Stimulated activated naive CD8-positive, alpha-beta T cell treated with anti-CD3 and anti-CD28 coated beads, Interleukin-15, Interleukin-2, amounts not matched to agents 100 ng/mL and 50 ng/mL, for 24 hours (primary cell): ENCODE results near the gene SH3BP4.

Experiments
- H3K27ac Mint-ChIP-seq: one replicate; pipeline ENCODE4 v1.8.0; 2021; ENCODE audit warnings: mild to moderate bottlenecking, mixed read lengths
- H3K27me3 Mint-ChIP-seq: one replicate; pipeline ENCODE4 v1.8.0; 2021; ENCODE audit warnings: mixed read lengths
- H3K36me3 Mint-ChIP-seq: one replicate; pipeline ENCODE4 v1.8.0; 2021; ENCODE audit warnings: low read depth, mixed read lengths
- H3K4me1 Mint-ChIP-seq: one replicate; pipeline ENCODE4 v1.8.0; 2021; ENCODE audit warnings: low read depth, mixed read lengths
- H3K4me3 Mint-ChIP-seq: one replicate; pipeline ENCODE4 v1.8.0; 2021; ENCODE audit warnings: mild to moderate bottlenecking, mixed read lengths
- H3K9me3 Mint-ChIP-seq: one replicate; pipeline ENCODE4 v1.8.0; 2021; ENCODE audit warnings: mixed read lengths

Gene SH3BP4

DNA sequence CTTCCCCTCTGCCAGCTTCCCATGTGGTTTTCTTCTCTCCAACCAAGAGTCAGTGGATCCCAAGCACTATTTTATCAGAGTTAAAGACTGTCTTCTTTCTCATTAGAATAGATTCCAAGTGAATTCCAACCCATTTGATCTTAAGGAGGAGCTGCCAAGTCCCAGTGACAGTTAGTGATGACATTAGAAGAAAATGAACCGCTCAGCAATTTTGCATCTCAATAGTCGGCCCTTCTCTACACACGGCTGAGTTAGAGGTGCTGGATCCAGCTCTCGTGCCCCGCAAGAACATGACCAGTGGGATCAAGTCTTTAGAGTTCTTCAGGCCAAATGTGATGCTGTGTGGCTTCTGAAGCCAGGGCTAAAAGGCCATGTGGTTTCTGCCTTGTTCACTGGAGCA, 132.6 kb downstream of the SH3BP4 start:
- H3K27ac Mint-ChIP-seq: no peak overlapping the region
- no peaks in the 10 kb centered on the region for H3K36me3 Mint-ChIP-seq
- H3K4me1 Mint-ChIP-seq: no peaks in the 10 kb centered on the region
- H3K4me3 Mint-ChIP-seq: no peak overlapping the region
- peaks cover 10% of the 10 kb centered on the region for H3K27me3 Mint-ChIP-seq
- H3K9me3 Mint-ChIP-seq: peaks cover 7% of the 10 kb centered on the region

DNA sequence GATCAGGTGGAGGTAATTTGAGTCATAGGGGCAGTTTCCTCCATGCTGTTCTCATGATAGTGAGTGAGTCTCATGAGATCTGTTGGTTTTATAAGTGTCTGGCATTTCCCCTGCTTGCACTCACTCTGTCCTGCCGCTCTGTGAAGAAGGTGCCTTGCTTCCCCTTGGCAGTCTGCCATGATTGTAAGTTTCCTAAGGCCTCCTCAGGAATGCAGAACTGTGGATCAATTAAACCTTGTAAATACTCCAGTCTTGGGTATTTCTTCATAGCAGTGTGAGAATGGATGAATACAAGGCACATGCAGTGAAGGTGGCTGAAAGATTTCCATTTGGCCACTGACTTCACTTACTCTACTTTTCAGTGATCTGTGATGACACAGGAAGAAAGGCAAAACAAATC, 133.7 kb downstream of the SH3BP4 start:
- H3K9me3 Mint-ChIP-seq: peaks cover 7% of the 10 kb centered on the region
- peaks cover 10% of the 10 kb centered on the region for H3K27me3 Mint-ChIP-seq
- H3K4me3 Mint-ChIP-seq: no peak overlapping the region
- H3K27ac Mint-ChIP-seq: no peak overlapping the region
- no peaks in the 10 kb centered on the region for H3K36me3 Mint-ChIP-seq
- H3K4me1 Mint-ChIP-seq: no peaks in the 10 kb centered on the region

DNA sequence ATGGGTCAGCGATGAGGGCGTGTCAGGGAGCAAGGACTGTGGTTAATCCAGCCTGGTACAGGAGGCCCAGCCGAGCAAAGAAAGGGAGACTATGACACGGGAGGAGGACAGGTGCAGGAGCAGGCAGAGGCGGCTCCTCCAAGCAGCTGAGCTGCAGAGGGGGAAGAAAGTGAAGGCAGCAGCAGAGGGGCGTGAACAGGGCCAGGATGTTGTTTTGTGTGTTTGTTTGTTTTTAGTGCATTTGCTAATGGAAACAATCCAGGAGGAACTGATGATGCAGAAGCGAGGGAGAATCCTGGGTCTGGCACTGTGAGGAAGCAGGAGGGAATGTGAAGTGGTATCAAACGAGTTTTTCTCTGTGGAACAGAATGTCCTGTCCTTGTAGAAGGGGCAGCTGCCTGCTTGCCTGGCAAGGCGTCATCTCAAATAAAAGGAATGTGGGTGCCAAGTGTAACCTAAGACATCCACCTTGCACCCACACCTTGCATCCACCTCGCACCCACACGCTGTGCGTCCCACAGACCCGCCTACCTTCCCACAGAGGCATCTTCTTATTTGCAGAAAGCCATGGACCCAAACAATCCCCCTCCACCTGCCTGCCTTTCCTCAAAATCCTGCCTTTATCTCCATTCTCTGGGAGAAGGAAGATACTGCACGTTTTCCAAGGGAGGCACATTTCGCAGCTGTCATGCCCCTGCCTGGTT, 134.8 kb downstream of the SH3BP4 start:
- no peak overlapping the region for H3K4me3 Mint-ChIP-seq
- H3K36me3 Mint-ChIP-seq: no peaks in the 10 kb centered on the region
- no peaks in the 10 kb centered on the region for H3K4me1 Mint-ChIP-seq
- H3K9me3 Mint-ChIP-seq: peaks cover 7% of the 10 kb centered on the region
- peaks cover 15% of the 10 kb centered on the region for H3K27me3 Mint-ChIP-seq
- no peak overlapping the region for H3K27ac Mint-ChIP-seq

DNA sequence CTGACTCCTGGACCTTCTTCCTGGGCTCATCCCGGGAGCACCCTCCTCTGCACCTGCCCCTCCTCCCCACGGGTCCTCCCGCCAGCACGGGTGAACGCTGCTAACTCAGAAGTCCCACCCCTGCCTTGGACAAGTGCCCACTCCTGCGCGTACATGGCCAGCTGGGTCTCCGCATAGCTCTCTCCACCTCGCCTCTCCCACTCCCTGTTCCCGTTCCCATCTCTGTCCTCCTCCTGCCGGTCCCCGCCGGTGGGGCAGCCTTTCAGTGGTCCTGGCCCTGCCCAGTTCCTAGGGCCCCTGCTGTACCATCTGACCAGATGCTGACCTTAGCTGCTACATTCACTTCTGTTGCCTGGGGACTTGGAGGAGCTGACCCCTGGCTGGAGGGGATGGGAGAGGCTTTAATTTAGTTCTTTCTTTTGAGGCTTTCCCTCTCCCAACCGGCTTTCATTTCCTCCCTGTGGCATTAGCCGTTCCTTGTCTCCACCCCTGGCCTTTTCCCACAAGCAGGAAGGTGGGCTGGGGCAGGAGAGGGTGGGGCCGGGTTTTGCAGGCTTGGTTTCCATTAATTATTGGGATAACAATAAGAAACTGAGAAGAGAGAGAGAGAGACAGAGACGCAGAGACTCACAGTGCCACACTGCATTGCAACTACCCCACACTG, 136.1 kb downstream of the SH3BP4 start:
- Mint-ChIP-seq H3K4me1 (no peaks in the 10 kb centered on the region), H3K4me3 (no peak overlapping the region), H3K36me3 (no peaks in the 10 kb centered on the region), H3K9me3 (peaks cover 7% of the 10 kb centered on the region), H3K27ac (no peak overlapping the region), H3K27me3 (peaks cover 15% of the 10 kb centered on the region)

DNA sequence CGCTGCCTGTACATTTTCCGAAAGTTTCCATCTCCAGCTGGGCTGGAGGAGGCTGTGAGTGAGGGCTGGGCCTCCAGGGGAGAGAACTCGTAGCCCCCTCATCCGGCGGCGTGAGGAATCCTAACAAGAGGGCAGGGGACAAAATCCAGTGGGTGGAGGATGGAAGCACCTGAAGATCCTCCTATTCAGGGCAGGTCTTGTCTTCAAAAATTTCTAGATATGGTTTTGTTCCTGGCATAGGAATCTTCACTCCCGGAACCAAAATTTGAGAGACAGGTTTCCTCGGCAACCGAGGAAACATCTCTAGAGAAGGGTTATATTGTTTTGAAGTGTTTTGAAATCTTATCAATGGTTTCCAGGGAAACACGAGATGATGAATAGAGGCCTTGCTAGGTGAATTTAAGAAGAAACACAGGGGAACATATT, 136.7 kb downstream of the SH3BP4 start:
- Mint-ChIP-seq H3K36me3 (no peaks in the 10 kb centered on the region), H3K4me3 (no peak overlapping the region), H3K9me3 (peaks cover 7% of the 10 kb centered on the region), H3K27me3 (peaks cover 15% of the 10 kb centered on the region), H3K4me1 (no peaks in the 10 kb centered on the region), H3K27ac (no peak overlapping the region)

DNA sequence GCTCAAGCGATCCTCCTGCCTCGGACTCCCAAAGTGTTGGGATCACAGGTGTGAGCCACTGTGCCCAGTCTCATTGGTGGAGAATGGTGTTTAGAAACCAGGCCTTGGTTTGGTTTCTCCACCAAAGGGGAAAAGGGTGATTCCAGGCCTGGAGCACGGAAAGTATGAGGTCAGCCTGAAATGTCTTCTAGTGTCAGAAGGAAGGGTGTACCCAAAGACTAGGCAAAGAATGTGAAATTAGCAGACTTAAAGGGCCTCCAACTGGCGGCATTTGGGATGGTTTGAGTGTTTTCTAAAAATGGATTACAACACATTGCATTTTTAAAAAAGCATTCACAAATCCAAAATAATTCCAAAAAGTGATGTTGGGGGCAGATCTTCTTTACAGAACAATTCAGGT, 139.6 kb downstream of the SH3BP4 start:
- Mint-ChIP-seq H3K36me3 (no peaks in the 10 kb centered on the region), H3K9me3 (no peaks in the 10 kb centered on the region), H3K27ac (no peak overlapping the region), H3K4me1 (no peaks in the 10 kb centered on the region), H3K27me3 (peaks cover 14% of the 10 kb centered on the region), H3K4me3 (no peak overlapping the region)

DNA sequence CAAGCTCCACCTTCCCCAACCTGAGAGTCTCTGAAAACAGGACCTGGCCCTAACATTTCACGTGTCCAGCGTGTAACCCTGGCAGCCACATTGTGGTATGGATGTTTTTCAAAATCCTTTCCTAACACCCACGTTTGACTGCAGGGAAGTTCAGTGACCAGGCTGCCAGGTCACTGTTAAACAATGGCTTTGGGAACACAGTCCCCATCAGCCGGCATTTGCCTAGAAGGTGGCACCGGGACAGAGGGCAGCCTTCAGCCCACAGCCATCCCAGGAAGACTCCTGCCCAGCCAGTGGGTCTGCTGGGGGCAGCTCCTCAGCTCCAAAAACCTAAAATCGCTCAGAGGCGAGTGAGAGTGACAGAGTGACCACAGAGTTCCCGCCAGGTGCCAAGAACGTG, 140.2 kb downstream of the SH3BP4 start:
- H3K4me3 Mint-ChIP-seq: no peak overlapping the region
- H3K27ac Mint-ChIP-seq: no peak overlapping the region
- no peaks in the 10 kb centered on the region for H3K9me3 Mint-ChIP-seq
- no peaks in the 10 kb centered on the region for H3K4me1 Mint-ChIP-seq
- H3K27me3 Mint-ChIP-seq: peaks cover 16% of the 10 kb centered on the region
- no peaks in the 10 kb centered on the region for H3K36me3 Mint-ChIP-seq

DNA sequence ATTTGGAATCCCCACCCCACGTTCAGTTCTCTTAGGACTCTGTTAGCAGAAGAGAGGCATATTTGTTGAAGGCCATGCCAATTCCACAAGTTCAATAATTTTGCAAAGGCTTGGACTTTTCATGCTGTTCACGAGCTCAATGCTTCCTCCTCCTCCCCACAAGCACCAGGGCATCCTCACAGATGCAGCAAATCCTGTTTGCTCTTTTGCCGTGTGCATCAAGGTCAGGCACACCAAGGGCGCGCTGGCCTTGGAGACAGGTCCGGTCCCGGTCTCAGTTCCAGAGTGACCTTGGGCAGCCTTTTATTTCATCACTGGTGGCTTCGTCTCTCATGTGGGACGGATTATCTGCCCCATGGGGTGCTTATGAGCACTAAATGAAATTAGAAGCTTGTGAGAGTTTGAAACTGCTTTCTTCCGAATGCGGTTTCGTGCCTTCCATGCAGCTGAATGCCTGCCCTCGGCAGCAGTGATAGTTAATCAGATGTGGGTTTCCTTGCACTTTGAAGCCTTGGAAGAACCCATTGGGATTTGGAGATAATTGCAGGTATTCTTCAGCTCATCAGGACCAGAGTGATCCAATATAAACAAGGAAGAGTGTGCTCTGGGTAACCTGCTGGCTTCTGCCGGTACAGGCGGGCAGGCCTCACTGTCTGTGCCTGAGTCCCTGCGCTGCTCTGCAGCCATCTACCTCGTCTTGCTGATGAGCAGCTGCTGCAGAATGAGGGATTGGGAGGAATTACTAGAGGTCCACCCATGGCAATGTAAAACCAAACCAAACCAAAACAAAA, 140.8 kb downstream of the SH3BP4 start:
- no peaks in the 10 kb centered on the region for H3K4me1 Mint-ChIP-seq
- H3K4me3 Mint-ChIP-seq: no peak overlapping the region
- peaks cover 18% of the 10 kb centered on the region for H3K27me3 Mint-ChIP-seq
- no peaks in the 10 kb centered on the region for H3K9me3 Mint-ChIP-seq
- H3K27ac Mint-ChIP-seq: no peak overlapping the region
- H3K36me3 Mint-ChIP-seq: no peaks in the 10 kb centered on the region

DNA sequence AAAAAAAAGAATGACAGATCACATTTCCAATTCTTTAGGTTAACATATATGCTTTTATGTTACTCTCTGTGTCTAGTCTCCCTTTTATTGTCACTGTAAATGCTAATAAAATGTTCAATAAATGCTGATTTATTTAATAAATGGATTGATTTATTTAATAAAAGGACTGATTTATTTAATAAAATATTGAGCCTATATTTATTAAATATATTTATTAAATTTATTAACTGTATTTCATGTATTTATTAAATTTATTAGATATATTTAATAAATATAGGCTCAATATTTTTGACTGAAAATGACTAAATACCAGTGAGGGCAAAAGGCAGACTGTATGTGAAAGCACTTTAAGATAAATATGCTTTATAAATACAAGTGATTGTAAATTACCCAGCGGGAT, 142.6 kb downstream of the SH3BP4 start:
- Mint-ChIP-seq H3K9me3 (no peaks in the 10 kb centered on the region), H3K27ac (no peak overlapping the region), H3K27me3 (peaks cover 22% of the 10 kb centered on the region), H3K36me3 (no peaks in the 10 kb centered on the region), H3K4me1 (no peaks in the 10 kb centered on the region), H3K4me3 (no peak overlapping the region)

DNA sequence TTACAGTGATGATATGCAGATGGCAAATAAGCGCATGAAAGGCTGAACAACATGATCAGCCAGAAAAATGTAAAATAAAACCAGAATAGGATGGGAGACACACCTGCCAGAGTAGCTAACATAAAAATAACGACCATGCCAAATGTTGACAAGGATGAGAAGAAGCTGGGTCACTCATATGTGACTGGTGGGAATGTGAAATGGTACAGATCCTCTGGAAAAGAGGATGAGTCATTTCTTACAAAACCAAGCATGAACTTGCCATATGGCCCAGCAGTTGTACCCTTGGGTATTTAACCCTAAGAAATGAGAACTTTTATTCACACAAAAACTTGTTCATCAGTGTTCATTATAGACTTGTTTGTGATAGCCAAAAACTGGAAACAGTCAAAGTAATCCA, 143.8 kb downstream of the SH3BP4 start:
- no peaks in the 10 kb centered on the region for H3K9me3 Mint-ChIP-seq
- H3K27me3 Mint-ChIP-seq: peaks cover 22% of the 10 kb centered on the region
- H3K27ac Mint-ChIP-seq: no peak overlapping the region
- no peaks in the 10 kb centered on the region for H3K36me3 Mint-ChIP-seq
- no peaks in the 10 kb centered on the region for H3K4me1 Mint-ChIP-seq
- no peak overlapping the region for H3K4me3 Mint-ChIP-seq

DNA sequence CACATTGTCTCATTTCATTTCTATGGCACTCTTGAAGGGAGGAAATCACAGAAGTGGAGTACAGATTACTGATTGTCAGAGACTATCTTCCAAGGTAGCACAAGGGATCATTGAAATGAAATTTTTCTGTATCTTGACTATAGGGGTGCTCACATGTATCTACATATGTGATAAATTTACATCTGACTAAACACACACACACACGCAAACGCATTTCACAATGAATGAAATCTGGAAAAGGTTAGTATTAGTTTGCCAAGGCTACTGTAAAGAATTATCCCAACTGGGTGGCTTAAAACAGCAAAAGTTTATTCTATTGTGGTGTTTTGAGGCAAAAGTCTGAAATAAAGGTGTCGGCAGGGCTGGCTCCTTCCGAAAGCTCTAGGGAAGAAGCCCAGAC, 144.6 kb downstream of the SH3BP4 start:
- Mint-ChIP-seq H3K27me3 (peaks cover 17% of the 10 kb centered on the region), H3K27ac (no peak overlapping the region)

DNA sequence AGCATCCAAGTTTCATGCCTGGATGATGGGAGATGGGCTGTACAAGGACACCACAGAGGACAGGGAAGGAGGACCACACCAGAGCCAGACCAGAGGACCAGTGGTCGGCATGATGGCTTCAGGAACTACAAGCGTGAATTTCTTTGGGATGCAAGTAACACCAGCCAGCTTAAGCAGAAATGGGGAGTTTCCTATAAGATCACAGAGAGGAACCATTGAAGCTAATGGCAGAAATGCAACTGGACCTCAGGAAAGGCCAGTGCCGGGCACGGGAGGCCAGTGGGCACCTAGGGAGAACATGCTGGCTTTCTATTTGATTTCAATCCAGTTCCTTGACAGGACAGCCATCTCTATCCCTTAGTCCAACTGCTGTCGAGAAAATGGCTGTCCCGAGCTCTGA, 145.4 kb downstream of the SH3BP4 start:
- H3K36me3 Mint-ChIP-seq: no peaks in the 10 kb centered on the region
- H3K27me3 Mint-ChIP-seq: peaks cover 17% of the 10 kb centered on the region
- no peak overlapping the region for H3K4me3 Mint-ChIP-seq
- H3K9me3 Mint-ChIP-seq: no peaks in the 10 kb centered on the region
- H3K27ac Mint-ChIP-seq: no peak overlapping the region
- H3K4me1 Mint-ChIP-seq: no peaks in the 10 kb centered on the region

More for the DNA sequence above, 144.6 kb downstream of the SH3BP4 start:
- Mint-ChIP-seq H3K36me3 (no peaks in the 10 kb centered on the region), H3K4me3 (no peak overlapping the region), H3K9me3 (no peaks in the 10 kb centered on the region), H3K4me1 (no peaks in the 10 kb centered on the region)

DNA sequence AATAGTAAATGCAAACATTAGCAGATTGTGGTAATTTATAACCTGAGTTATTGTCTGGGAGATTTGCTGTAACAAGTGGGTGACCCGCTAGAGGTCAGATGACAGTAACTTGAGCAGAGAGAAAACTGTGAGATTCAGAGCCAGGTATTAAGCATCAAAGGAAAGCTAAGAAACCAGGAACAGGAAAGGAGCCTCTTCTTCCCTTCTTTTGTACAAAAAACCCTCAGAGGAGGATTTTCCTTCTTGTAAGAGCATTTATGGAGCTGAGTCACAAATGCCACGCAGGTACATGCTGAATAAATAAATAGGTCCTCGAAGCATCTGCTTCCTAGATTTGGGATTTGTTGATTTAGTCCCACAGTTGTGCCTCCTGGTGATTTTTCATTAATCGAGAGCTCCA, 146.5 kb downstream of the SH3BP4 start:
- Mint-ChIP-seq H3K27me3 (peaks cover 20% of the 10 kb centered on the region), H3K4me3 (no peak overlapping the region), H3K4me1 (no peaks in the 10 kb centered on the region), H3K27ac (no peak overlapping the region), H3K9me3 (no peaks in the 10 kb centered on the region), H3K36me3 (no peaks in the 10 kb centered on the region)

DNA sequence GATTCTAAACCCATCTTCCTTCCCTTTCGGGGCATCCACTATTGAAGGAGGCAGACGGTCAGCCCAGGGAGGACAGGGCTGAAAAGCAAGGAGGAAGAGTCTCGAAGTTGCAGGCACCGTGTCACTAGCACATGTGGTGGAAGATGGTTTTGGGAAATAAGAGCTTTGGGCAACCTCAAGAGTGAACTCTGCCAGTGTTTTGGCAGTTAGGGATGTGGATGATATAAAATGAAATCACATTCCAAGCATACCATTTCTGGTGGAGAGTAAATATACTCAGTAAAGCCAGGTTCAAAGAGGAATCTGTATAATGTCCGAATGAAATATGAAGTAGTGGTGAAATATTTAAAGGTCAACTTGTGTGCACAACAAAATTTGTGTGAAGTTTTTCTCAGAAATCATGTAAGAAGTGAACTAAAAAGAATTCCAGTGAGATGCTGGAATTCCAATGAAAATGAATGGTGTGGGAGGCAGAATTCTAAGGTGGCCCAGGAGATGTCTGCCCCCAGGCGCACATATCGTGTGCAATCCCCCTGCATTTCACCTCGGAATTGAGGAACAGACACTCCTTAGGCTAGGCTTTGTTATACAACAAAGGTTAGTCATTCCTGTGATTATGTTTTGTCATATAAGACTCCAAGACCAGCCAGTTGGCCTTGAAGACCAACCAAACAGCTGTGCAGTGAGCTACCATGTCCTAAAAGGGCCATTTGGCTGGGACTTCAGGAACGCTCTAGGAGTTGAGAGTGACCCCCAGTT, 147.1 kb downstream of the SH3BP4 start:
- H3K4me1 Mint-ChIP-seq: no peaks in the 10 kb centered on the region
- H3K4me3 Mint-ChIP-seq: no peak overlapping the region
- no peaks in the 10 kb centered on the region for H3K36me3 Mint-ChIP-seq
- no peaks in the 10 kb centered on the region for H3K9me3 Mint-ChIP-seq
- peaks cover 21% of the 10 kb centered on the region for H3K27me3 Mint-ChIP-seq
- H3K27ac Mint-ChIP-seq: no peak overlapping the region

DNA sequence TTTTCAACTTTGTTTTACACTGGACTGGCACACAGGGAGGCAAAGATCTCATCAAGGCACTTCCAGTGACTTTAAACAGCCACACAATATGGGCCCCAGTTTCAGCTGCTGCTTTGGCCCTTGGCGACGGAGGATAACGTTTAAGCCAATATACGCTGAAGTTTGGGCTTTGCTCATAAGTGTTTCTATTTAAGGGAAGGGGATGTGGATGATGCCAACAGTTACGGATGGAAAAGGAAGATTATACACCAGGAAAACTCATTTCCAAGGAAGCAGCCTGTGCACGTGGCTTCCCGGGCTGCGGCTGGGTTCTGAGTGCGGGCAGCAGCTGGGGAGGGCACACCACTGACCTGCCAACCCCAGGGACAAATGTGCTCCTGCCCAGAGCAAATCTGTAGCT, 151.1 kb downstream of the SH3BP4 start:
- Mint-ChIP-seq H3K9me3 (no peaks in the 10 kb centered on the region), H3K4me1 (no peaks in the 10 kb centered on the region), H3K27me3 (peaks cover 12% of the 10 kb centered on the region), H3K36me3 (no peaks in the 10 kb centered on the region), H3K27ac (no peak overlapping the region), H3K4me3 (no peak overlapping the region)
